Naive thymus-derived CD4-positive, alpha-beta T cell (primary cell): ENCODE data around the gene NDUFA5. TPM values are rescaled to one million over a fixed set of nuclear protein-coding genes. Genes with fewer than 3 reads are reported as not detected.
A peak's percentile ranks its signal among the peaks of the same experiment; 100 is the strongest.

Experiments used
- ATAC-seq: fragments of 150-1000 bp; cut with Tn5 transposase; 2 replicates; pipeline ENCODE4 v1.10.0; 2021; ENCODE audit warnings: mild to moderate bottlenecking, moderate library complexity
- CTCF ChIA-PET: fragments of 350-600 bp; sonication (Branson Sonifier 250); formaldehyde crosslinking; loops from one replicate; lab custom pipeline; 2021; ENCODE audit warnings: antibody characterized with exemption; lab: Charles Lee
- POLR2A ChIA-PET: fragments of 350-600 bp; sonication (Branson Sonifier 250); formaldehyde crosslinking; loops from one replicate; lab custom pipeline; 2021; ENCODE audit warnings: antibody characterized with exemption, inconsistent platforms; lab: Charles Lee
- DNase-seq, 9 donors: peaks; one replicate each; pipeline versions ENCODE4 v3.0.0 to v3.0.0-alpha.2; 2020 to 2022; ENCODE audit warnings: mixed read lengths in 1 of 9
- H3K27ac ChIP-seq: one replicate; pipeline ENCODE4 v1.7.0; 2013; ENCODE audit warnings: mild to moderate bottlenecking, low read depth, low read length, moderate library complexity
- H3K27me3 ChIP-seq, 2 donors: one replicate each; pipeline ENCODE4 v1.7.0; 2013; ENCODE audit warnings: low read length in 2 of 2, mild to moderate bottlenecking in 2 of 2, moderate library complexity in 2 of 2; ENCODE audit not compliant: control insufficient read depth in 2 of 2, insufficient read depth in 2 of 2
- H3K36me3 ChIP-seq, 3 experiments: 1 replicate in 2 of 3; 2 replicates in 1 of 3; pipeline ENCODE4 v1.7.0; 2013; ENCODE audit warnings: low read length in 3 of 3, mild to moderate bottlenecking in 3 of 3, moderate library complexity in 1 of 3; ENCODE audit not compliant: insufficient read depth in 3 of 3, control insufficient read depth in 2 of 3
- H3K4me1 ChIP-seq, 2 donors: one replicate each; pipeline ENCODE4 v1.7.0; 2013; ENCODE audit warnings: low read length in 2 of 2, mild to moderate bottlenecking in 2 of 2, moderate library complexity in 1 of 2; ENCODE audit not compliant: control insufficient read depth in 2 of 2, insufficient read depth in 2 of 2
- H3K4me3 ChIP-seq: 2 replicates; pipeline ENCODE4 v1.7.0; 2013; ENCODE audit warnings: mild to moderate bottlenecking, low read length
- H3K9me3 ChIP-seq, 3 experiments: 1 replicate in 2 of 3; 2 replicates in 1 of 3; pipeline ENCODE4 v1.7.0; 2013; ENCODE audit warnings: low read length in 3 of 3; ENCODE audit not compliant: control insufficient read depth in 2 of 3
- H3K27ac Mint-ChIP-seq, 9 donors: one replicate each; pipeline ENCODE4 v1.8.0; 2020 to 2022; ENCODE audit warnings: mixed read lengths in 9 of 9, mild to moderate bottlenecking in 8 of 9, moderate library complexity in 5 of 9, inconsistent platforms in 2 of 9
- H3K27me3 Mint-ChIP-seq, 5 donors: one replicate each; pipeline ENCODE4 v1.8.0; 2021 to 2022; ENCODE audit warnings: mixed read lengths in 5 of 5, mild to moderate bottlenecking in 1 of 5
- H3K36me3 Mint-ChIP-seq, 5 donors: one replicate each; pipeline ENCODE4 v1.8.0; 2020 to 2022; ENCODE audit warnings: mixed read lengths in 5 of 5, mild to moderate bottlenecking in 3 of 5, inconsistent platforms in 1 of 5
- H3K4me1 Mint-ChIP-seq, 7 donors: one replicate each; pipeline ENCODE4 v1.8.0; 2020 to 2022; ENCODE audit warnings: mixed read lengths in 7 of 7, mild to moderate bottlenecking in 3 of 7, inconsistent platforms in 1 of 7
- H3K4me3 Mint-ChIP-seq, 10 donors: one replicate each; pipeline ENCODE4 v1.8.0; 2020 to 2022; ENCODE audit warnings: mild to moderate bottlenecking in 10 of 10, mixed read lengths in 10 of 10, moderate library complexity in 6 of 10, inconsistent platforms in 2 of 10
- H3K9me3 Mint-ChIP-seq, 11 donors: one replicate each; pipeline ENCODE4 v1.8.0; 2020 to 2022; ENCODE audit warnings: mixed read lengths in 11 of 11, mild to moderate bottlenecking in 4 of 11, inconsistent platforms in 1 of 11, moderate library complexity in 1 of 11
- intact Hi-C, 2 donors: fragments of 100-400 bp; cut with micrococcal nuclease; formaldehyde crosslinking; loops; one replicate each; pipeline ENCODE4 v1.15.1; 2023
- polyA plus RNA-seq, 2 donors: library from polyadenylated mRNA; unstranded; fragments of 300-500 nt; fragmentation: Illumina TruSeq; gene quantifications; one replicate each; pipeline ENCODE4 v1.2.3, GENCODE V29; 2021
- total RNA-seq, 6 experiments: library from RNA in 5 of 6; stranded (reverse) in 5 of 6; gene quantifications; 1 replicate in 5 of 6; 2 replicates in 1 of 6; pipeline ENCODE4 v1.2.3 and lab custom pipeline; 2021 to 2026

The NDUFA5 gene
- total and polyA plus RNA-seq, 7 experiments from 2014 or later = 40.8 to 97.8 (median 62.5) TPM

DNA sequence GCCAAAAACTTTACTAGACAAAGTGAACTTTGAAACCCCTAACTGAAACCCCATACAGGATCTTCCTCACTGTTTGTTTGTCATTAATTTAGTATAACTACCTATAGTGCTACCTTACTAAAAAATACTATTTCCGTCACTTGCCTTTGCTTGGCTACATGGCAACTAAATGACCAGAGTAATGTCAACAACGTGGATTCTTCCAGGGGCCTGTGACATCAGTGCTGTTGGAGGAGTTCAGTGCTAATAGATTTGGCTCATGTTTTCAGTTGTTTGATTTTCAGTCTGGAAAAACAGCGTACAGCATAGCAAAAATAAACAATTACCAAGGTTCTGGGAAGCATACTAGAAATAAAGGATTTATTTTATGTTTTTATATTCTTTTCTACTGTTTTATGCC lies 41.0 kb upstream of the NDUFA5 start:
- Mint-ChIP-seq H3K36me3 (peaks cover 0 to 8% (median 0%) of the 10 kb centered on the region in 5 donors), H3K9me3 (peaks cover 0 to 2% (median 0%) of the 10 kb centered on the region in 11 donors), H3K4me1 (no peaks in the 10 kb centered on the region), H3K27ac (no peak overlapping the region), H3K4me3 (no peak overlapping the region), H3K27me3 (peaks cover 9 to 32% (median 23%) of the 10 kb centered on the region in 5 donors)
- intact Hi-C loops = no loop called here
- no peak overlapping the region for H3K4me3 ChIP-seq
- no peaks in the 10 kb centered on the region for H3K9me3 ChIP-seq
- POLR2A ChIA-PET = no interaction called here
- CTCF ChIA-PET = no interaction called here
- no peak for DNase-seq
- H3K27ac ChIP-seq = no peak overlapping the region
- no peaks in the 10 kb centered on the region for H3K36me3 ChIP-seq
- H3K4me1 ChIP-seq = no peaks in the 10 kb centered on the region
- no peaks in the 10 kb centered on the region for H3K27me3 ChIP-seq
- no peak for ATAC-seq

DNA sequence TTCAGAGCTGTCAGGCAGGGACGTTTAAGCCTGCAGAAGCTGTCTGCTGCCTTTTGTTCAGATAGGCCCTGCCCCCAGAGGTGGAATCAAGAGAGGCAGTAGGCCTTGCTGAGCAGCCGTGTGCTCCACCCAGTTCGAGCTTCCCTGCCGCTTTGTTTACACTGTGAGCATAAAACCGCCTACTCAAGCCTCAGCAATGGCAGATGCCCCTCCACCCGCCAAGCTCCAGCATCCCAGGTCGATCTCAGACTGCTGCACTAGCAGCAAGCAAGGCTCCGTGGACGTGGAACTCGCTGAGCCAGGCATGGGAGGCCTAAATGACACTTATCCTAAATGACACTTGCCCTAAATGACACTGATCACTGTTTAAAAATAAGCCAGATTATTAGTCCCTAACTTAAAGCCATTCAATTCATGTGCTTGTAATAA lies 37.2 kb upstream of the NDUFA5 start:
- Histone ChIP-seq H3K4me1 (no peaks in the 10 kb centered on the region), H3K27me3 (no peaks in the 10 kb centered on the region), H3K4me3 (no peak overlapping the region), H3K9me3 (no peaks in the 10 kb centered on the region), H3K27ac (no peak overlapping the region), H3K36me3 (no peaks in the 10 kb centered on the region)
- Mint-ChIP-seq H3K9me3 (peaks cover 0 to 2% (median 0%) of the 10 kb centered on the region in 11 donors), H3K4me3 (no peak overlapping the region), H3K27ac (no peak overlapping the region), H3K36me3 (peaks cover 0 to 13% (median 0%) of the 10 kb centered on the region in 5 donors), H3K4me1 (no peaks in the 10 kb centered on the region), H3K27me3 (peaks cover 23 to 58% (median 51%) of the 10 kb centered on the region in 5 donors)
- ATAC-seq = no peak
- ChIA-PET POLR2A (no interaction called here), CTCF (no interaction called here)
- intact Hi-C loops = no loop called here
- no peak for DNase-seq

- H3K27me3 ChIP-seq = no peaks in the 10 kb centered on the region
- H3K27ac ChIP-seq = no peak overlapping the region
- no peak overlapping the region for H3K4me3 ChIP-seq
- DNase-seq (no peak), ATAC-seq (no peak)
- ChIA-PET CTCF (no interaction called here), POLR2A (no interaction called here)
- no peak overlapping the region for H3K4me3 Mint-ChIP-seq
- intact Hi-C loops = no loop called here
- peaks cover 0 to 1% (median 0%) of the 10 kb centered on the region in 11 donors for H3K9me3 Mint-ChIP-seq
- H3K36me3 Mint-ChIP-seq = peaks cover 0 to 5% (median 0%) of the 10 kb centered on the region in 5 donors
- no peaks in the 10 kb centered on the region for H3K4me1 ChIP-seq
- H3K27ac Mint-ChIP-seq = no peak overlapping the region
- no peaks in the 10 kb centered on the region for H3K9me3 ChIP-seq
- H3K4me1 Mint-ChIP-seq = no peaks in the 10 kb centered on the region
- H3K27me3 Mint-ChIP-seq = peaks cover 34 to 50% (median 40%) of the 10 kb centered on the region in 5 donors
- H3K36me3 ChIP-seq = no peaks in the 10 kb centered on the region
Measured at GRCh38 chr7:123588376-123588775, 30.8 kb upstream of the NDUFA5 start.

GRCh38 chr7:123583821-123584220 lies 26.2 kb upstream of the NDUFA5 start:
- ATAC-seq = no peak
- POLR2A ChIA-PET = no interaction called here
- Histone ChIP-seq H3K27me3 (no peaks in the 10 kb centered on the region), H3K9me3 (no peaks in the 10 kb centered on the region), H3K4me1 (no peaks in the 10 kb centered on the region), H3K36me3 (no peaks in the 10 kb centered on the region), H3K27ac (no peak overlapping the region), H3K4me3 (no peak overlapping the region)
- Mint-ChIP-seq H3K4me3 (no peak overlapping the region), H3K9me3 (peaks cover 0 to 1% (median 0%) of the 10 kb centered on the region in 11 donors), H3K27me3 (peaks cover 18 to 38% (median 21%) of the 10 kb centered on the region in 5 donors), H3K36me3 (no peaks in the 10 kb centered on the region), H3K4me1 (peaks cover 0 to 2% (median 0%) of the 10 kb centered on the region in 7 donors), H3K27ac (no peak overlapping the region)
- no peak for DNase-seq
- CTCF ChIA-PET = no interaction called here
- intact Hi-C loops = loop anchor here in 1 of 2 donors (5.0 kb wide), 1 partner anchor 288 kb away; no protein-coding TSS in a partner anchor

GRCh38 chr7:123581162-123581459 lies 23.5 kb upstream of the NDUFA5 start:
- Mint-ChIP-seq H3K9me3 (no peaks in the 10 kb centered on the region), H3K27ac (no peak overlapping the region), H3K36me3 (no peaks in the 10 kb centered on the region), H3K4me3 (no peak overlapping the region), H3K4me1 (peaks cover 0 to 2% (median 0%) of the 10 kb centered on the region in 7 donors), H3K27me3 (peaks cover 13 to 37% (median 29%) of the 10 kb centered on the region in 5 donors)
- ATAC-seq (no peak), DNase-seq (no peak)
- H3K4me1 ChIP-seq = no peaks in the 10 kb centered on the region
- intact Hi-C loops = loop anchor here (1.0 to 5.0 kb wide), 3 partner anchors 284 to 292 kb away; no protein-coding TSS in a partner anchor
- H3K27ac ChIP-seq = no peak overlapping the region
- ChIA-PET CTCF (no interaction called here), POLR2A (no interaction called here)
- no peaks in the 10 kb centered on the region for H3K9me3 ChIP-seq
- no peaks in the 10 kb centered on the region for H3K27me3 ChIP-seq
- no peaks in the 10 kb centered on the region for H3K36me3 ChIP-seq
- no peak overlapping the region for H3K4me3 ChIP-seq

GRCh38 chr7:123580406-123581161 lies 23.0 kb upstream of the NDUFA5 start:
- POLR2A ChIA-PET = no interaction called here

DNA sequence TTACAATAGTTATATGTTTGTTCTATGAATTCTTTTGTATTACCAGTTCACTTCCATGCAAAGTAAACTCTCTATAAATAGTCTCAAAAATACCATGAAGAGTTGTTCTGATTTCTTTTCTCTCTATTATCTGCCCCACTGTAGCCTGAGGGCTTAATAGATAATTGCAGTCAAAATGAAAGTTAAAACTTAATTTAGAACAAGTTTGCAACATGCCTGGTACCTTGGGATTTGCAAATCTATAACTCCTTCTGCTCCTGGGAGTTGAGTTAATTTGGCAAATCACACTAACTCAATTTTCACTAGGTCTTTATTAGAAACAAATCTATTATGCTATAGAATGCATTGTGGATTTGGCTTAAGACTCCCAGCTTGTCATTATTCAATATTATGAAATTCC lies 21.8 kb upstream of the NDUFA5 start:
- POLR2A ChIA-PET = no interaction called here
- H3K27ac ChIP-seq = no peak overlapping the region
- no peak overlapping the region for H3K4me3 Mint-ChIP-seq
- H3K36me3 ChIP-seq = no peaks in the 10 kb centered on the region
- no peaks in the 10 kb centered on the region for H3K27me3 ChIP-seq
- H3K27me3 Mint-ChIP-seq = peaks cover 13 to 42% (median 33%) of the 10 kb centered on the region in 5 donors
- no peaks in the 10 kb centered on the region for H3K9me3 Mint-ChIP-seq
- CTCF ChIA-PET = no interaction called here
- H3K4me1 ChIP-seq = no peaks in the 10 kb centered on the region
- H3K27ac Mint-ChIP-seq = no peak overlapping the region
- H3K4me1 Mint-ChIP-seq = peaks cover 0 to 2% (median 0%) of the 10 kb centered on the region in 7 donors
- H3K36me3 Mint-ChIP-seq = no peaks in the 10 kb centered on the region
- H3K9me3 ChIP-seq = no peaks in the 10 kb centered on the region
- intact Hi-C loops = no loop called here
- no peak overlapping the region for H3K4me3 ChIP-seq
- ATAC-seq (no peak), DNase-seq (no peak)

More at GRCh38 chr7:123580406-123581161, 23.0 kb upstream of the NDUFA5 start:
- CTCF ChIA-PET = no interaction called here
- DNase-seq (peak in 2 of 9 donors; percentile 9 to 10), ATAC-seq (peak; percentile 53)
- H3K4me1 Mint-ChIP-seq = peaks cover 0 to 2% (median 0%) of the 10 kb centered on the region in 7 donors
- intact Hi-C loops = loop anchor here (1.0 to 5.0 kb wide), 3 partner anchors 285 to 292 kb away; no protein-coding TSS in a partner anchor
- H3K27me3 Mint-ChIP-seq = peaks cover 13 to 37% (median 29%) of the 10 kb centered on the region in 5 donors
- Histone ChIP-seq H3K36me3 (no peaks in the 10 kb centered on the region), H3K4me3 (no peak overlapping the region), H3K27me3 (no peaks in the 10 kb centered on the region), H3K27ac (no peak overlapping the region), H3K9me3 (no peaks in the 10 kb centered on the region), H3K4me1 (no peaks in the 10 kb centered on the region)
- no peak overlapping the region for H3K4me3 Mint-ChIP-seq
- H3K36me3 Mint-ChIP-seq = no peaks in the 10 kb centered on the region
- H3K9me3 Mint-ChIP-seq = no peaks in the 10 kb centered on the region
- no peak overlapping the region for H3K27ac Mint-ChIP-seq
